NB4 (cell line): Measurements from ENCODE around the gene CPNE1.

Experiments used
- CTCF ChIP-seq: IDR thresholded peaks from one replicate; pipeline ENCODE4 v1.5.1; 2012; ENCODE audit warnings: low read depth, low read length
- MAX ChIP-seq: IDR thresholded peaks from 2 replicates; pipeline ENCODE4 v1.6.1; 2011; ENCODE audit warnings: low read depth, low read length
- POLR2A ChIP-seq: IDR thresholded peaks from 2 replicates; pipeline ENCODE4 v1.6.1; 2011; ENCODE audit warnings: mild to moderate bottlenecking; ENCODE audit not compliant: insufficient read length; ENCODE audit errors: extremely low read depth

- TF ChIP-seq CTCF (no peak), POLR2A (peak; percentile 62), MAX (no peak)
Measured at GRCh38 chr20:35616465-35617396, 48.0 kb downstream of the CPNE1 start.
